Uterus (tissue), 4 donors: ENCODE data around the gene COL4A1. TPM values are rescaled to one million over a fixed set of nuclear protein-coding genes. Genes with fewer than 3 reads are reported as not detected.
A peak's percentile ranks its signal among the peaks of the same experiment; 100 is the strongest.

Experiments
- DNase-seq, 2 donors: peaks; one replicate each; pipeline ENCODE4 v3.0.0-alpha.2; 2019 to 2020
- H3K27ac ChIP-seq, 2 donors: fragments of 200-600 bp; sonication (generic); 1 replicate in 1 of 2; 2 replicates in 1 of 2; pipeline ENCODE4 v1.5.1; 2016 to 2018
- H3K27me3 ChIP-seq, 2 donors: fragments of 200-600 bp; sonication (generic); one replicate each; pipeline ENCODE4 v1.5.1; 2018 to 2019; ENCODE audit warnings: control low read depth in 1 of 2
- H3K36me3 ChIP-seq, 2 donors: fragments of 200-600 bp; sonication (generic); one replicate each; pipeline ENCODE4 v1.5.1; 2019; ENCODE audit warnings: control low read depth in 1 of 2
- H3K4me1 ChIP-seq, 2 donors: fragments of 200-600 bp; sonication (generic); one replicate each; pipeline ENCODE4 v1.5.1; 2018 to 2019; ENCODE audit warnings: control low read depth in 1 of 2
- H3K4me3 ChIP-seq, 2 donors: fragments of 200-600 bp; sonication (generic); 1 replicate in 1 of 2; 2 replicates in 1 of 2; pipeline ENCODE4 v1.5.1; 2018 to 2019; ENCODE audit warnings: mild to moderate bottlenecking in 1 of 2
- H3K9me3 ChIP-seq, 2 donors: fragments of 200-600 bp; sonication (generic); one replicate each; pipeline ENCODE4 v1.5.1; 2019; ENCODE audit warnings: control low read depth in 1 of 2
- CTCF ChIP-seq, 4 experiments: fragments of 200-600 bp in 2 of 4; fragments of 450-650 bp in 2 of 4; sonication (generic) in 2 of 4; IDR thresholded peaks; one replicate each; pipeline ENCODE4 v1.5.1; 2016 to 2019; ENCODE audit warnings: antibody characterized with exemption in 4 of 4, mild to moderate bottlenecking in 2 of 4, moderate library complexity in 1 of 4
- POLR2A ChIP-seq, 2 donors: fragments of 450-650 bp; IDR thresholded peaks; one replicate each; pipeline ENCODE4 v1.6.1; 2016; ENCODE audit warnings: antibody characterized with exemption in 2 of 2, mild to moderate bottlenecking in 1 of 2, moderate library complexity in 1 of 2
- intact Hi-C: fragments of 100-400 bp; cut with DNase I; formaldehyde crosslinking; loops from one replicate; pipeline ENCODE4 v1.15.1; 2023; ENCODE audit warnings: low total_unique reads
- total RNA-seq, 4 donors: library from RNA; depleted of rRNA in 3 of 4; stranded (reverse); fragments of >200 nt in 3 of 4; gene quantifications; one replicate each; pipeline versions ENCODE4 v1.1.0 to v1.2.4, GENCODE V29; 2014 to 2023
- donor health status: DM: yes; HTN: yes; CAD: no.

Gene COL4A1
- total RNA-seq, 4 donors from 2014 or later = 164 to 737 (median 209) TPM

- Histone ChIP-seq H3K27me3 (no peaks in the 10 kb centered on the region), H3K36me3 (no peaks in the 10 kb centered on the region), H3K4me1 (peaks cover 0 to 12% of the 10 kb centered on the region in 2 donors), H3K9me3 (no peaks in the 10 kb centered on the region), H3K4me3 (no peak overlapping the region), H3K27ac (peak overlapping the region; percentile 71 to 79)
- no peak for TF ChIP-seq CTCF (IDR thresholded peaks at IDR 0.05)
- no peak for TF ChIP-seq POLR2A (IDR thresholded peaks at IDR 0.05)
- intact Hi-C loops = loop anchor here (10.0 kb wide), 1 partner anchor 50 kb away; the partner anchor contains the start of genes COL4A1 and COL4A2
- DNase-seq = no peak
Measured at GRCh38 chr13:110254751-110255553, 52.0 kb downstream of the COL4A1 start.

GRCh38 chr13:110254151-110254679, 52.7 kb downstream of the COL4A1 start:
- TF ChIP-seq POLR2A (IDR thresholded peaks at IDR 0.05) = no peak
- TF ChIP-seq CTCF (IDR thresholded peaks at IDR 0.05) = no peak
- no peak overlapping the region for H3K4me3 ChIP-seq
- H3K27me3 ChIP-seq = no peaks in the 10 kb centered on the region
- peaks cover 0 to 12% of the 10 kb centered on the region in 2 donors for H3K4me1 ChIP-seq
- intact Hi-C loops = loop anchor here (10.0 kb wide), 1 partner anchor 51 kb away; the partner anchor contains the start of genes COL4A1 and COL4A2
- H3K27ac ChIP-seq = peak overlapping the region; percentile 71 to 79
- DNase-seq = no peak
- H3K36me3 ChIP-seq = no peaks in the 10 kb centered on the region
- no peaks in the 10 kb centered on the region for H3K9me3 ChIP-seq

DNA sequence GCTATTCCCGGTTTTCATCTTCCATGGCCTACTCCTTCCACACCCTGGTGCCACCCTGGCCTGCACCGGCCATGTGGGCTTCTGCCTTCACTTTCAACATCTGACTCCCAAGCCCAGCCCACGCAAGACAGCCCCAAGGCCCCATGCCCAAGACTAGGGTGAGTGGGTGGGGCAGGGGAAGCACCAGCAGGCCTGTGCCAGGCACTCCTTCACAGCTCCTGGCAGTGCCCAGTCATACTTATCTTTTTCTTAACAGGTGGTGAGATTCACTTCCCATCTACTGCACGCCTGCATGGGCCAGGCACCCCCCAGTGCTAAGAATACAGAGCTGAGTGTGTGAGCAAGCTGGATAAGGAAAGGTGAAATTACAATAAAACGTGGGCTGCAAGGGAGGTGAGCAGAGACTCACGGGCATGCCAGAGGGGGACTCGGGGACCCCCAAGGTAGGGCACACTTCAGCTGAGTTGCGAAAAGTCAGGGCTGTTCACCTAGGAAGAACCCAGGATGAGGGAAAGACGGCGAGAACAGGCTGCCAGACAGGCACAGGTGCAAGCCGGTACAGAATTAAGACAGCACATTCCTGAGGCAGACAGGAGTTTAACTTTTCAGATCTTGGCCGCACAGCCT, 55.7 kb downstream of the COL4A1 start:
- no peaks in the 10 kb centered on the region for H3K9me3 ChIP-seq
- no peaks in the 10 kb centered on the region for H3K36me3 ChIP-seq
- DNase-seq = no peak
- H3K4me1 ChIP-seq = peaks cover 9 to 15% of the 10 kb centered on the region in 2 donors
- no peaks in the 10 kb centered on the region for H3K27me3 ChIP-seq
- intact Hi-C loops = loop anchor here (10.0 kb wide), 1 partner anchor 53 kb away; the partner anchor contains the start of genes COL4A1 and COL4A2
- TF ChIP-seq POLR2A (IDR thresholded peaks at IDR 0.05) (no peak), CTCF (IDR thresholded peaks at IDR 0.05) (no peak)
- H3K4me3 ChIP-seq = no peak overlapping the region
- peak overlapping the region; percentile 82 to 91 for H3K27ac ChIP-seq

GRCh38 chr13:110250258-110250891, 56.6 kb downstream of the COL4A1 start:
- H3K4me3 ChIP-seq = no peak overlapping the region
- intact Hi-C loops = loop anchor here (10.0 kb wide), 1 partner anchor 54 kb away; the partner anchor contains the start of genes COL4A1 and COL4A2
- no peaks in the 10 kb centered on the region for H3K36me3 ChIP-seq
- H3K27me3 ChIP-seq = no peaks in the 10 kb centered on the region
- peak overlapping the region; percentile 82 to 91 for H3K27ac ChIP-seq
- no peak for TF ChIP-seq CTCF (IDR thresholded peaks at IDR 0.05)
- no peak for TF ChIP-seq POLR2A (IDR thresholded peaks at IDR 0.05)
- H3K9me3 ChIP-seq = no peaks in the 10 kb centered on the region
- peak; percentile 70 to 71 for DNase-seq
- peaks cover 9 to 15% of the 10 kb centered on the region in 2 donors for H3K4me1 ChIP-seq
